Measurements from ENCODE around the gene AURKAIP1.
"Not testable (repeated sequence)": the region's sequence is repeated elsewhere in the genome, so short reads cannot be mapped to it uniquely, and the experiment has no call there.

Gene AURKAIP1

GRCh38 chr1:1387098-1388077 is 12.4 kb upstream of the AURKAIP1 start:
- H4K20me1 ChIP-seq (ENCODE audit: insufficient read depth, low read length), result peaks cover 19% of the 10 kb centered on the region
- H3K4me2 ChIP-seq (ENCODE audit: insufficient read depth, low read length), result no peak overlapping the region
- H3K27me3 ChIP-seq (ENCODE audit: insufficient read depth, low read length, poor library complexity), result no peaks in the 10 kb centered on the region
- ATAC-seq (ENCODE audit: insufficient read depth, low read depth) (no peak), DNase-seq (no peak)
- no peak overlapping the region for H3K4me3 ChIP-seq (ENCODE audit: low read depth in 1 of 2, low read length in 2 of 2)
- H3K27ac ChIP-seq (ENCODE audit: low read length), result no peak overlapping the region
- TF ChIP-seq CTCF (IDR thresholded peaks at IDR 0.05; ENCODE audit: borderline replicate concordance, extremely low read depth, low read length, poor library complexity, severe bottlenecking) (no peak), EZH2 (IDR thresholded peaks at IDR 0.05; ENCODE audit: borderline replicate concordance, low read depth, low read length, severe bottlenecking) (no peak)
- H3K79me2 ChIP-seq (ENCODE audit: insufficient read depth, low read length), result peaks cover 2% of the 10 kb centered on the region
- H3K4me1 ChIP-seq (ENCODE audit: insufficient read depth, low read length), result no peaks in the 10 kb centered on the region
- H3K9ac ChIP-seq (ENCODE audit: low read depth, low read length), result no peak overlapping the region
- H3K9me3 ChIP-seq (ENCODE audit: insufficient read depth, low read length, severe bottlenecking), result no peaks in the 10 kb centered on the region
- H2AFZ ChIP-seq (ENCODE audit: low read depth, low read length), result no peak overlapping the region
- peaks cover 71% of the 10 kb centered on the region for H3K36me3 ChIP-seq (ENCODE audit: insufficient read depth, low read length)

- Histone ChIP-seq H3K4me1 (ENCODE audit: insufficient read depth, low read length) (no peaks in the 10 kb centered on the region), H3K9ac (ENCODE audit: low read depth, low read length) (no peak overlapping the region), H3K4me2 (ENCODE audit: insufficient read depth, low read length) (no peak overlapping the region), H3K36me3 (ENCODE audit: insufficient read depth, low read length) (peaks cover 56% of the 10 kb centered on the region), H4K20me1 (ENCODE audit: insufficient read depth, low read length) (peaks cover 15% of the 10 kb centered on the region), H3K79me2 (ENCODE audit: insufficient read depth, low read length) (no peaks in the 10 kb centered on the region; the same call in 1 of the 2 replicates), H3K4me3 (ENCODE audit: low read depth in 1 of 2, low read length in 2 of 2) (no peak overlapping the region), H2AFZ (ENCODE audit: low read depth, low read length) (no peak overlapping the region), H3K27ac (ENCODE audit: low read length) (no peak overlapping the region), H3K9me3 (ENCODE audit: insufficient read depth, low read length, severe bottlenecking) (no peaks in the 10 kb centered on the region), H3K27me3 (ENCODE audit: insufficient read depth, low read length, poor library complexity) (no peaks in the 10 kb centered on the region)
- DNase-seq (no peak), ATAC-seq (ENCODE audit: insufficient read depth, low read depth) (peak; percentile 15; the same call in 1 of the 3 replicates)
- TF ChIP-seq EZH2 (IDR thresholded peaks at IDR 0.05; ENCODE audit: borderline replicate concordance, low read depth, low read length, severe bottlenecking), result no peak
- no peak for TF ChIP-seq CTCF (IDR thresholded peaks at IDR 0.05; ENCODE audit: borderline replicate concordance, extremely low read depth, low read length, poor library complexity, severe bottlenecking)
Observed at GRCh38 chr1:1385931-1386330, 10.9 kb upstream of the AURKAIP1 start.

- not testable (repeated sequence) for H3K4me1 ChIP-seq (ENCODE audit: insufficient read depth, low read length); H2AFZ ChIP-seq (ENCODE audit: low read depth, low read length); H3K27me3 ChIP-seq (ENCODE audit: insufficient read depth, low read length, poor library complexity); DNase-seq; H3K9me3 ChIP-seq (ENCODE audit: insufficient read depth, low read length, severe bottlenecking); H3K4me2 ChIP-seq (ENCODE audit: insufficient read depth, low read length); ATAC-seq (ENCODE audit: insufficient read depth, low read depth); H3K4me3 ChIP-seq (ENCODE audit: low read depth in 1 of 2, low read length in 2 of 2); H3K9ac ChIP-seq (ENCODE audit: low read depth, low read length); H3K79me2 ChIP-seq (ENCODE audit: insufficient read depth, low read length); H3K27ac ChIP-seq (ENCODE audit: low read length)
- Histone ChIP-seq H3K36me3 (ENCODE audit: insufficient read depth, low read length) (peaks cover 50% of the 10 kb centered on the region), H4K20me1 (ENCODE audit: insufficient read depth, low read length) (peaks cover 12% of the 10 kb centered on the region)
Observed at GRCh38 chr1:1385339-1385738, 10.3 kb upstream of the AURKAIP1 start.

GRCh38 chr1:1381294-1381693 is 6.3 kb upstream of the AURKAIP1 start:
- H3K9me3 ChIP-seq (ENCODE audit: insufficient read depth, low read length, severe bottlenecking), result no peaks in the 10 kb centered on the region
- peaks cover 6% of the 10 kb centered on the region for H4K20me1 ChIP-seq (ENCODE audit: insufficient read depth, low read length)
- H3K4me1 ChIP-seq (ENCODE audit: insufficient read depth, low read length), result peaks cover 6% of the 10 kb centered on the region
- H3K36me3 ChIP-seq (ENCODE audit: insufficient read depth, low read length), result peaks cover 11% of the 10 kb centered on the region
- H3K27me3 ChIP-seq (ENCODE audit: insufficient read depth, low read length, poor library complexity), result no peaks in the 10 kb centered on the region
- ATAC-seq (ENCODE audit: insufficient read depth, low read depth) (no peak), DNase-seq (no peak)
- H2AFZ ChIP-seq (ENCODE audit: low read depth, low read length), result no peak overlapping the region
- H3K79me2 ChIP-seq (ENCODE audit: insufficient read depth, low read length), result 0 out of 2 replicates have a peak, but pooled peaks cover 2% of the 10 kb centered on the region
- TF ChIP-seq EZH2 (IDR thresholded peaks at IDR 0.05; ENCODE audit: borderline replicate concordance, low read depth, low read length, severe bottlenecking), result no peak
- TF ChIP-seq CTCF (IDR thresholded peaks at IDR 0.05; ENCODE audit: borderline replicate concordance, extremely low read depth, low read length, poor library complexity, severe bottlenecking), result no peak
- no peak overlapping the region for H3K4me3 ChIP-seq (ENCODE audit: low read depth in 1 of 2, low read length in 2 of 2)
- H3K4me2 ChIP-seq (ENCODE audit: insufficient read depth, low read length), result no peak overlapping the region
- no peak overlapping the region for H3K27ac ChIP-seq (ENCODE audit: low read length)
- H3K9ac ChIP-seq (ENCODE audit: low read depth, low read length), result no peak overlapping the region
